ENCODE data around the gene PTPRK.

Gene PTPRK

DNA sequence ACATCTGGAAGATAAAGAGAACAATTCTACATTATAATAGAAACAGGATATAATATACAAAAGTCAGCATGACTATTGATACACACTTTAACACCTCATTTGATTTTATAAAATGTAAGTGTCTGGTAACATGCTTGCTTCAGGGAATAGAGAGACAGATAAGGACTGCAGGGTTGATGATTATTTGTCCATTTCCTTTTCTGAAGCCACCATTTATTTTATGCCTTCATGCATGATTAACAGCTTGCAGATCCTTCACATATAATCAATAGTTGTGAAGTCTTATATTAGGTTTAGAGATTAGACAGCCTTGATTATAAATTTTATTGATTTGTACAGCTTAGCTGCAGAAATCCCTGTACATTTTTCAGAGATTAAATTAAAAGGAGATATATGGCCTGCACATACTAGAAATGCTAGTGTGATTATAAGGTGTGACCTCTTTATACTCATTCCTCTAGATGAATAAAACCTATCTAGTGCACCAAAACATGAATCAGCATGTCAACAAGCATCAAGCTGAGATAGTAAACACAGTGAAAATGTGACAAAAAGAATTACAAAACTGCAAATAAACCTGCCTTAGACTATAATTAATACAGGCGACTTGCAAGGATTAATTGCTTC is 420.7 kb downstream of the PTPRK start:
- H3K4me3 ChIP-seq (replicated peaks; ENCODE audit: low read depth, low read length), result no peak overlapping the region
- TF ChIP-seq, protein P1, sequence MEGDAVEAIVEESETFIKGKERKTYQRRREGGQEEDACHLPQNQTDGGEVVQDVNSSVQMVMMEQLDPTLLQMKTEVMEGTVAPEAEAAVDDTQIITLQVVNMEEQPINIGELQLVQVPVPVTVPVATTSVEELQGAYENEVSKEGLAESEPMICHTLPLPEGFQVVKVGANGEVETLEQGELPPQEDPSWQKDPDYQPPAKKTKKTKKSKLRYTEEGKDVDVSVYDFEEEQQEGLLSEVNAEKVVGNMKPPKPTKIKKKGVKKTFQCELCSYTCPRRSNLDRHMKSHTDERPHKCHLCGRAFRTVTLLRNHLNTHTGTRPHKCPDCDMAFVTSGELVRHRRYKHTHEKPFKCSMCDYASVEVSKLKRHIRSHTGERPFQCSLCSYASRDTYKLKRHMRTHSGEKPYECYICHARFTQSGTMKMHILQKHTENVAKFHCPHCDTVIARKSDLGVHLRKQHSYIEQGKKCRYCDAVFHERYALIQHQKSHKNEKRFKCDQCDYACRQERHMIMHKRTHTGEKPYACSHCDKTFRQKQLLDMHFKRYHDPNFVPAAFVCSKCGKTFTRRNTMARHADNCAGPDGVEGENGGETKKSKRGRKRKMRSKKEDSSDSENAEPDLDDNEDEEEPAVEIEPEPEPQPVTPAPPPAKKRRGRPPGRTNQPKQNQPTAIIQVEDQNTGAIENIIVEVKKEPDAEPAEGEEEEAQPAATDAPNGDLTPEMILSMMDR (IDR thresholded peaks at IDR 0.05; ENCODE audit: insufficient read depth, low read length, poor library complexity, severe bottlenecking), result no peak
- no peak for DNase-seq (ENCODE audit: extremely low read depth, insufficient read length)
- no peaks in the 10 kb centered on the region for H3K36me3 ChIP-seq (ENCODE audit: control insufficient read depth, insufficient read depth, low read length)
- H3K27me3 ChIP-seq (replicated peaks; ENCODE audit: control insufficient read depth, insufficient read depth, low read length), result no peaks in the 10 kb centered on the region

DNA sequence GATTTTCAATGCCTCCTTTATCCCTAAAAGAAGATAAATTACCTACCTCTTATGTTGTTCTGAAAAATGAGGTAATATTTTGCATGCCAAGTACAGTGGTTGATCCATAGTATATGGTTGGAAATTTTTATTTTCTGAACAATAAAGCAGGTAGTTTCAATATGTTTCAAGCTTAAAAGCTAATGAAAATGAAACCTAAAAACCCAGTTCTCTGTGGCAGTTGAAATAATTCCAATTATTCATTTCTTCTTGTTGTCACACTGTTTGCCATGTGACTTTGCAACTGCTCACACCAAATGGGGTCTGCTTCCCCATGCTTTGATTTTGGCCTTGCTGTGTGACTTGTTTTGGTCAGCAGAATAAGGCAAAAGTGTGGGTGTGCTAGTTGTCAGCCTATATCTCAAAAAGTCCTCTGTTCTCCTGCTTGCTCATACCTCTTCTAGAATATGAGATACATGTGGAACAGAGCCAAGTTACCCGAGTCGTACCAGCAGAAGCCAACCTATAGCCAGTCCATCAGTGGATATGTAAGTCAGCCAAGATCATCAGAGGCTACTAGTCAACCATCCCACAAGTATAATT is 422.3 kb downstream of the PTPRK start:
- no peaks in the 10 kb centered on the region for H3K36me3 ChIP-seq (ENCODE audit: control insufficient read depth, insufficient read depth, low read length)
- no peak for DNase-seq (ENCODE audit: extremely low read depth, insufficient read length)
- TF ChIP-seq, protein P1 (IDR thresholded peaks at IDR 0.05; ENCODE audit: insufficient read depth, low read length, poor library complexity, severe bottlenecking), result no peak
- no peak overlapping the region for H3K4me3 ChIP-seq (replicated peaks; ENCODE audit: low read depth, low read length)
- H3K27me3 ChIP-seq (replicated peaks; ENCODE audit: control insufficient read depth, insufficient read depth, low read length), result no peaks in the 10 kb centered on the region

DNA sequence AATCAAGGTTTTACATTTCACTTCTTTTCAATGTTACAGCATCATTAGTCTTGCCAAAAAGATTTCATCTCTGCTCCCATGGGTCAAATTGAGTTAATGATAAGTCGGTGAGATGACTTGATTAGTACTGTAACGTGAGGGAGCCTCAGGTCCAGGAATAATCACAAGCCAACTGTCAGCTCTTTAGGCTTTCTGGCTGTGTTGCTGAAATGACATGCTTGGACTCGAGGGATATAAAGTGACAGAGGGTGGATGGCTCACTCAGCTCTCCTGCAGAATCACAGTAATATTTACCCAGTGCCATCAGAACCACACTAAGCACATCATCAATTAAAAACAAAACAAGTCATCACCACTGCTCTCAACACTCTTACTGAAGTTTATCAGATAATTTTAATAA is 423.4 kb downstream of the PTPRK start:
- DNase-seq (ENCODE audit: extremely low read depth, insufficient read length), result no peak
- Histone ChIP-seq H3K4me3 (replicated peaks; ENCODE audit: low read depth, low read length) (no peak overlapping the region), H3K36me3 (ENCODE audit: control insufficient read depth, insufficient read depth, low read length) (no peaks in the 10 kb centered on the region), H3K27me3 (replicated peaks; ENCODE audit: control insufficient read depth, insufficient read depth, low read length) (no peaks in the 10 kb centered on the region)
- TF ChIP-seq, protein P1 (IDR thresholded peaks at IDR 0.05; ENCODE audit: insufficient read depth, low read length, poor library complexity, severe bottlenecking), result no peak

DNA sequence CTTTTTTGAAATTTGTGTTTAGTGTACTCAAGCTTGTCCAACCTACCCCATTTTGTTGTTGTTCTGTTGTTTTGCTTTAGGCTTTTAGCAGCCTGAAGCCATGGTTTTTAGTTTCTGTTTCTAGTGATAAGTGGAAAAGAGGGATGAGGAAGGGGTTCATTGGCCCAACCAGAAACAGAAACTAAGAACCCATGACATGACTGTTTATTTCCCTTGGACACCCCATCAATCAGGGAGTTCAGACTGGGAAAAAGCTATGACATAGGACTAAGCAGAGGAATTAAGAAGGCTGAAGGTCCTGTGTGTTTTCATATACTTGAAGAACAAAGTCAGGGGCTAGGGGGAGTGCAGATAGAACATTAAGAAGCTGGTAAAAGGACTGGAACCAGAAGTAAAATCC is 425.0 kb downstream of the PTPRK start:
- no peak for DNase-seq (ENCODE audit: extremely low read depth, insufficient read length)
- Histone ChIP-seq H3K4me3 (replicated peaks; ENCODE audit: low read depth, low read length) (no peak overlapping the region), H3K27me3 (replicated peaks; ENCODE audit: control insufficient read depth, insufficient read depth, low read length) (no peaks in the 10 kb centered on the region), H3K36me3 (ENCODE audit: control insufficient read depth, insufficient read depth, low read length) (no peaks in the 10 kb centered on the region)
- TF ChIP-seq, protein P1 (IDR thresholded peaks at IDR 0.05; ENCODE audit: insufficient read depth, low read length, poor library complexity, severe bottlenecking), result no peak

DNA sequence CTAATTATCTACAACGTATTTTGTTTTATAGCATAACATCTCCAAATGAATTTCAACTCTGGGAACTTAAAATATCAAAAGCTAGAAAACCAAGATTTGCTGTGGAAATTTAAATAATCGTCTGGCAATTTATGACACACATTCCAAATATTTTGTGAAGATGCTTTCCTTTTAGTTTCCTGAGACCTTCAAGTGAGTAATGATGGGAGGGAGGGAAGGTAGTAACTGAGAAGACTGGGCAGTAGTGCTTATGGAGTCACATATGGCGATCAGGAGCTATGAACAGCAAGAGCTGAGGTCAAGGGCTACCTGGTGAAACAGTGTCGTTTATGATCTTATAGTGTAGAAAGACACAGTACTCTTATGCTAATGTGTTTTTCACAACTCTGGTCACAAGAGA is 441.4 kb downstream of the PTPRK start:
- Histone ChIP-seq H3K27me3 (replicated peaks; ENCODE audit: control insufficient read depth, insufficient read depth, low read length) (no peaks in the 10 kb centered on the region), H3K36me3 (ENCODE audit: control insufficient read depth, insufficient read depth, low read length) (no peaks in the 10 kb centered on the region), H3K4me3 (replicated peaks; ENCODE audit: low read depth, low read length) (no peak overlapping the region)
- DNase-seq (ENCODE audit: extremely low read depth, insufficient read length), result no peak
- TF ChIP-seq, protein P1 (IDR thresholded peaks at IDR 0.05; ENCODE audit: insufficient read depth, low read length, poor library complexity, severe bottlenecking), result no peak
